Measurements from ENCODE around the gene TXN2.

DNA sequence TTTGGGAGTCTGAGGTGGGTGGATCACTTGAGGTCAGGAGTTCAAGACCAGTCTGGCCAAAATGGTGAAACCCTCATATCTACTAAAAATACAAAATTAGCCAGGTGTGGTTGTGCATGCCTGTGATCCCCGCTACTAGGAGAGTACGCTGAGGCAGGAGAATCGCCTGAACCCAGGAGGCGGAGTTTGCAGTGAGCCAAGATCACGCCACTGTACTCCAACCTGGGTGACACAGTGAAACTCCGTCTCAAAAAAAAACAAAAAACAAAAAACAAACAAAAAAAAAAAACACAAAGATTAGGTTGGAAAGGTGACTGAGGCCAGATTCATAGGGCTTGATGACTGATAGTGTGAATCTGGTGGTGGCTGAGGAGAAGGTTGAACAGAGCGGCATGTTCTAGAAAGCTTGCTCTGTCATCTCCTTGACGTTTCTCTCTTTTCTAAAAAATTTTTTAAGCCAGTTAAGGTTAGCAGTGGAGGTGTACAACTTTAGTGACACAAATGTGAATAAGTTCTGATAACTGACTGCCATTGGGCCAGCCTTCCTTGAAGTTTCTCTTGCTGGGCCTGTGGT is 40.9 kb downstream of the TXN2 start:
- no peak for TF ChIP-seq POLR2AphosphoS5 (IDR thresholded peaks at IDR 0.05; ENCODE audit: low read depth, low read length)
- TF ChIP-seq REST (IDR thresholded peaks at IDR 0.05; ENCODE audit: insufficient read depth in 1 of 2, low read depth in 2 of 2, low read length in 2 of 2) = no peak
